Measurements from ENCODE around the gene USH2A.

The USH2A gene

GRCh38 chr1:216281757-216282156 lies 141.5 kb downstream of the USH2A start:
- no peak for DNase-seq

- DNase-seq = no peak
Observed at GRCh38 chr1:216270086-216270773, 153.0 kb downstream of the USH2A start.

GRCh38 chr1:216261631-216262030 lies 161.6 kb downstream of the USH2A start:
- DNase-seq = no peak

- DNase-seq = no peak
Observed at GRCh38 chr1:216258856-216259255, 164.4 kb downstream of the USH2A start.

- no peak for DNase-seq
Observed at GRCh38 chr1:216258386-216258785, 164.9 kb downstream of the USH2A start.

- DNase-seq = no peak
Observed at GRCh38 chr1:216250861-216251260, 172.4 kb downstream of the USH2A start.

- DNase-seq = no peak
Observed at GRCh38 chr1:216248628-216249027, 174.6 kb downstream of the USH2A start.

- DNase-seq = no peak
Observed at GRCh38 chr1:216247937-216248336, 175.3 kb downstream of the USH2A start.

GRCh38 chr1:216246577-216247203 lies 176.6 kb downstream of the USH2A start:
- DNase-seq = no peak

GRCh38 chr1:216238844-216239243 lies 184.4 kb downstream of the USH2A start:
- DNase-seq = no peak

GRCh38 chr1:216237927-216238542 lies 185.2 kb downstream of the USH2A start:
- DNase-seq = no peak

GRCh38 chr1:216224233-216224632 lies 199.0 kb downstream of the USH2A start:
- no peak for DNase-seq

GRCh38 chr1:216223486-216223885 lies 199.8 kb downstream of the USH2A start:
- DNase-seq = no peak

GRCh38 chr1:216222288-216222687 lies 201.0 kb downstream of the USH2A start:
- DNase-seq = no peak

- no peak for DNase-seq
Observed at GRCh38 chr1:216221260-216221700, 202.0 kb downstream of the USH2A start.

- no peak for DNase-seq
Observed at GRCh38 chr1:216216305-216216704, 206.9 kb downstream of the USH2A start.

GRCh38 chr1:216215169-216215568 lies 208.1 kb downstream of the USH2A start:
- no peak for DNase-seq

- no peak for DNase-seq
Observed at GRCh38 chr1:216212826-216213225, 210.4 kb downstream of the USH2A start.

- DNase-seq = no peak
Observed at GRCh38 chr1:216210081-216210480, 213.2 kb downstream of the USH2A start.

- no peak for DNase-seq
Observed at GRCh38 chr1:216209125-216209524, 214.1 kb downstream of the USH2A start.

- no peak for DNase-seq
Observed at GRCh38 chr1:216207154-216207553, 216.1 kb downstream of the USH2A start.

- no peak for DNase-seq
Observed at GRCh38 chr1:216205176-216205575, 218.1 kb downstream of the USH2A start.

GRCh38 chr1:216201946-216202345 lies 221.3 kb downstream of the USH2A start:
- no peak for DNase-seq

- DNase-seq = no peak
Observed at GRCh38 chr1:216200941-216201340, 222.3 kb downstream of the USH2A start.
